ENCODE measurements around the gene DHX34. TPM values are rescaled to one million over a fixed set of nuclear protein-coding genes. Genes with fewer than 3 reads are reported as not detected.

DHX34 gene
- total and polyA plus RNA-seq, 9 of the 15 experiments (the other 6 are each of a cell fraction or from before 2014, with no cell fraction given): 0.36 to 42.0 (median 15.0) TPM

GRCh38 chr19:47404334-47405196 is 55.5 kb downstream of the DHX34 start:
- CTCF ChIA-PET (ENCODE audit: low intra/inter-chr PET ratio): no interaction called here
- Histone ChIP-seq H3K9me3 (replicated peaks; ENCODE audit: control insufficient read depth, insufficient read depth, low read depth, low read length) (no peaks in the 10 kb centered on the region), H3K27me3 (ENCODE audit: control insufficient read depth in 2 of 2, insufficient read depth in 2 of 2, low read length in 2 of 2) (peaks cover 21 to 68% of the 10 kb centered on the region in 2 experiments; a peak in 4 of 5 replicates), H2AFZ (ENCODE audit: low read depth, low read length) (no peak overlapping the region), H3K4me1 (replicated peaks in 1 of 2; ENCODE audit: control insufficient read depth in 2 of 2, insufficient read depth in 2 of 2, low read length in 2 of 2) (peaks cover 0 to 10% of the 10 kb centered on the region in 2 experiments; a peak in 2 of 5 replicates), H3K27ac (ENCODE audit: extremely low read depth, low read depth, low read length) (no peak overlapping the region), H3K4me2 (ENCODE audit: insufficient read depth, low read length) (no peak overlapping the region), H3K4me3 (no peak overlapping the region), H3K9ac (ENCODE audit: insufficient read depth in 1 of 2, low read depth in 2 of 2, low read length in 2 of 2) (no peak overlapping the region), H3K9me1 (ENCODE audit: control insufficient read depth, insufficient read depth, low read length) (peaks cover 4% of the 10 kb centered on the region), H3K79me2 (ENCODE audit: control insufficient read depth, insufficient read depth, low read length) (no peaks in the 10 kb centered on the region), H3K36me3 (ENCODE audit: control insufficient read depth, insufficient read depth, low read length) (no peaks in the 10 kb centered on the region), H4K20me1 (replicated peaks; ENCODE audit: control insufficient read depth, insufficient read depth, low read length) (peaks cover 7% of the 10 kb centered on the region)
- TF ChIP-seq HNRNPL (IDR thresholded peaks at IDR 0.05; ENCODE audit: low read depth, low read length) (no peak), ZFP36 (IDR thresholded peaks at IDR 0.05; ENCODE audit: low read depth, low read length, partially characterized antibody) (peak; percentile 80), BHLHE40 (IDR thresholded peaks at IDR 0.05; ENCODE audit: low read length) (0 out of 2 replicates have a peak, but pooled peaks have one; percentile 8)
- TF ChIP-seq, protein P1, sequence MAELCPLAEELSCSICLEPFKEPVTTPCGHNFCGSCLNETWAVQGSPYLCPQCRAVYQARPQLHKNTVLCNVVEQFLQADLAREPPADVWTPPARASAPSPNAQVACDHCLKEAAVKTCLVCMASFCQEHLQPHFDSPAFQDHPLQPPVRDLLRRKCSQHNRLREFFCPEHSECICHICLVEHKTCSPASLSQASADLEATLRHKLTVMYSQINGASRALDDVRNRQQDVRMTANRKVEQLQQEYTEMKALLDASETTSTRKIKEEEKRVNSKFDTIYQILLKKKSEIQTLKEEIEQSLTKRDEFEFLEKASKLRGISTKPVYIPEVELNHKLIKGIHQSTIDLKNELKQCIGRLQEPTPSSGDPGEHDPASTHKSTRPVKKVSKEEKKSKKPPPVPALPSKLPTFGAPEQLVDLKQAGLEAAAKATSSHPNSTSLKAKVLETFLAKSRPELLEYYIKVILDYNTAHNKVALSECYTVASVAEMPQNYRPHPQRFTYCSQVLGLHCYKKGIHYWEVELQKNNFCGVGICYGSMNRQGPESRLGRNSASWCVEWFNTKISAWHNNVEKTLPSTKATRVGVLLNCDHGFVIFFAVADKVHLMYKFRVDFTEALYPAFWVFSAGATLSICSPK (IDR thresholded peaks at IDR 0.05; ENCODE audit: borderline replicate concordance): no peak
- POLR2A ChIA-PET: no interaction called here
- DNase-seq (ENCODE audit: extremely low read depth in 1 of 4, low spot score in 3 of 4) (no peak), ATAC-seq (no peak), FAIRE-seq (no peak)
- in situ Hi-C loops (cut with MboI): no loop called here
- no TSS peak for BruUV-seq (replicated peaks)
- intact Hi-C loops (cut with micrococcal nuclease): no loop called here
- WGBS (ENCODE audit: insufficient coverage, low coverage, missing lambda C conversion rate): 2% methylated on average over 7 of the region's 9 CpGs
